Measurements from ENCODE around the gene ABLIM3.
"Not testable (repeated sequence)": the region's sequence is repeated elsewhere in the genome, so short reads cannot be mapped to it uniquely, and the experiment has no call there.

ABLIM3 gene

DNA sequence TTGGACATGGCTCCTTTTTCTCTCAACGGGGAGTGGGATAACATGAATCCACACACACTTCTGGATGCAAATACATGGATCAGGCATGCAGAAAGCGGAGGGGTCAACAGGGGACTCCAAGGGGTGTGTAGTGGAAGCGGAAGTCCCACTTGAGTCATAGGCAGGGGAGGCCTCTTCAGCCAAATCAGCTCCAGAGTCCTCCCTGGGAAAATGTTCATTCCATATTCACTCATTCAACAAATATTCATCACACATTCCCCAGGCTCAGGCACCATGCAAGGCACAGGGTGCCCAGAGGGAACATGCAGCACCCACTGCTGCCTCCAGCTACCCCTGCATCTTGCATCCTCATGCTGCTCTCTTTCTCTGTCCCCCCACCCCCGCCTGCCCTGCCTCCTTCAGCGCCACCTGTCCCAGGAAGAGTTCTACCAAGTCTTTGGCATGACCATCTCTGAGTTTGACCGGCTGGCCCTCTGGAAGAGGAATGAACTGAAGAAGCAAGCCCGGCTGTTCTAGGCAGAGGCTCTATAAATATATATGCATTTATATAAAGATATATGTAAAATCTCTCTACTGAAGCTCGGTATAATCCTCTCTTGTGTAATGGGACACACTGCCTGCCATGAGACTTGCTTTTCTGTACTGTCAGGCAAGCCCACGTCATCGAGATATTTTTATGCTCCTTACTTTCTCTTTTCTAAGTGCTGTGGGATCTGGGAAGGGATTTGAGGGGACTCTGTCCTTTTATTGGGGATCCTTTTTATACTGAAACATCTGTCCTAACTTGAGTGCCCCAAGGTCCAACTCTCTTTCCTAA, 116.8 kb downstream of the ABLIM3 start:
- peak; percentile 73 for DNase-seq (ENCODE audit: low spot score)

- no peak for DNase-seq (ENCODE audit: low spot score)
These were observed 119.5 kb downstream of the ABLIM3 start for GRCh38 chr5:149260761-149261160.

GRCh38 chr5:149261246-149261645, 120.0 kb downstream of the ABLIM3 start:
- DNase-seq (ENCODE audit: low spot score), result no peak

DNA sequence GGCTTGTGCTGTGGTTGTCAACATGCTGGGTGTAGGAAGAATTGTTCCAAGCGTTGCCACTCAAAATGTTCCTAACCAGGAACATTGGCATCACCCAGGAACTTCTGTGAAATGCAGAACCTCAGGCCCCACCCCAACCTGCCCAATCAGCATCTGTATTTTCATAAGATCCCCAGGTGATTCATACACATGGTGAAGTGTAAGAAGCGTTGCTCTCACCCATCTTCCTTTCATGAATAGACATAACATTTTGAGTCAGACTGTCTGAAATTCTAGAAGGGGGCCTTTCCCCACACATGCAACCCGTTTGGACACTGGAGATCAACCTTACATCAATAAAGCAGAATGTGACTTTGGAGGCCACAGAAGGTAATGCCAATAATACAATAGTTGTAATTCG, 121.0 kb downstream of the ABLIM3 start:
- no peak for DNase-seq (ENCODE audit: low spot score)

GRCh38 chr5:149264439-149265067, 123.3 kb downstream of the ABLIM3 start:
- no peak for DNase-seq (ENCODE audit: low spot score)

DNA sequence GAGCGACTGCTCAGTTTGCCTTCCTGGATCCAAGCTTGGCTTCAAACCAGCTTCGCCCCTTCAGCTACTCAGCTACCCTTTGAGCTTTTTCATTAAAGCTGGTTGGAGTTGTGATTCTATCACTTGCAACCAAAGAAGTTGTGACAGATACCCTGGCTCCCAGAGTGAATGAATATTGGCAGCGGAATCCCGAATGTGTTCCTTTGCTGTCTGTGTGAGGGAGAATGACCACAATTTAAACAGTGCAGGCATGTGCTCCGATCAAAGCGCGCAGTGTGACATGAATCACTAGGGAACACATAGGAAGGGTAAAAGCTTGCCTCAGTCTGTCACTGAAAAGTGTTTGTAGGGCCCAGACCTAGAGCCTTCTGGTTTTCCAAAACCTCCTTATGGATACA, 123.8 kb downstream of the ABLIM3 start:
- DNase-seq (ENCODE audit: low spot score), result no peak

GRCh38 chr5:149265597-149265996, 124.3 kb downstream of the ABLIM3 start:
- DNase-seq (ENCODE audit: low spot score), result peak; percentile 78

GRCh38 chr5:149267241-149267973, 126.1 kb downstream of the ABLIM3 start:
- DNase-seq (ENCODE audit: low spot score), result no peak

DNA sequence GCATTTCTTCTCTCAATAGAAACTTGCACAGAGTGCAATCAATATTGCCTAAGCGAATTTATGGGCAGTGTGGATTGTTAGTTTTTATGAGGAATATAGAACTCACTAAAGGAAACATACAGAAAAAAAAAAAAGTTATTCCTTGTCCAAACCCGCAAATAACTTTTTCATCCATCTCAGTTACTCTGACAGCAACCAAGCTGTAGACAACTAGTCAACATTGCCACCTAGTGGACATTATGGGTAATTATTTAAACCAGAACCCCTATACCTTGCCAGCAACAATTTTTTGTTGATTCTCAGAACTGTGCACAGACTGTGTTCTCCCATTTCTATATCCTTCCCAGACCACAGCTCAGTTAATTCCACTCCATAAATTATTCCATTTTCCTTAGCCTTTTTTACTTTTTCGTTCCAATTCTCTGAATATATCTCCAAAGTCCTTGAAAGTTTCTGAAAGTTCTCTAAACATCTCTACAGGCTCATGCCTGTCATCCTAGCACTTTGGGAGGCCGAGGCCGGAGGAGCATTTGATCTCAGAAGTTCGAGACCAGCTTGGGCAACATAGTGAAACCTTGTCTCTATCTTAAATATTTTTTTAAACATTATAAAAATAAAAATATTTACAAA, 127.8 kb downstream of the ABLIM3 start:
- peak; percentile 66 for DNase-seq (ENCODE audit: low spot score)

DNA sequence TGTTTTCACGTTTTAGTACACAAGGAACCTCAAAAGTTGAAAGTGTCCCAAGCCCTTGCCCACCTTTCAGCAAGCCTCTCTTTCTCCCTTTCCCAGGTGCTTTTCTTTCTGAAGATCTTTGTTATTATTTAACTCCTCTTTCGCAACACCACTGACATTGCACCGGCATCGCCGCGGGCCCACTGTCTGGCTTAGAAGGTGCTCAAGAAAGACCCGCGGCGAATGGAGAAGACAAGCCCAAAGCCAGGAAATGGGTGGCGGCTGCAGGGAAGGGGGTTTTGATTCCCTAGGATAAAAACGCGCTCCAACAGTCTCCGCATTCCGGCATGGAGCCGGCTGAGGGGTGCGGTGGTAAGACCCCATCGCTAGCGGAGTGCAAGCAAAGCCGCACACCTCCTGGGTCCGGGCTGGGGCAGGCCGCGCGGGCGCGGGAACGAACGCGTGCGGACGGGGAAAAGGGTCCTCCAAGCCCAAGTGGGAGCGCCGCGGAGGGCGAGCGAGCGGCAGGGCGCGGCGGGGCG, 130.0 kb downstream of the ABLIM3 start:
- DNase-seq (ENCODE audit: low spot score), result no peak

GRCh38 chr5:149271716-149272563, 130.6 kb downstream of the ABLIM3 start, which contains the start of gene AFAP1L1:
AFAP1L1 (plus strand) TSS chr5:149271859; CDS start chr5:149271969, 110 bp downstream.
- DNase-seq (ENCODE audit: low spot score), result peak; percentile 86

GRCh38 chr5:149272781-149273180, 131.5 kb downstream of the ABLIM3 start:
- DNase-seq (ENCODE audit: low spot score), result not testable (repeated sequence)

- DNase-seq (ENCODE audit: low spot score), result no peak
These were observed 131.9 kb downstream of the ABLIM3 start for GRCh38 chr5:149273237-149273636.

DNA sequence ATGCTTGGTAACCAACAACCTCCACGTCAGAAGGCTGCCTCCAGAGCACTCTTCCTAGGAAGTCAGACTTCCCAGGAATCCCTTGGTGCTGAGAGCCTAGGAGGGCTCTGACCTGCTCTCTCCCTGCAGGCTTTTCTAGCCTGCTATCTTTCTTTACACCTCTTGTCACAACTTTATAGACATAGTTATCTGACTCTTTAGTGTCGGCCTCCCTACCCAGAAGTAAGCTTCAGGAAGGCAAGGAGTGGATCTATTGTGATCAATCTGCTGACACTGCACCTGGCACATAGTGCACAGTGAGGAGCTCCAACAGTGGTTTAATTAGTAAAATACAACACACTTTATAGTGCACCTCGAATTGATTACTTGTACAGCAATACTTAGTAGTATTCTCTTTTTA, 132.7 kb downstream of the ABLIM3 start:
- no peak for DNase-seq (ENCODE audit: low spot score)

- DNase-seq (ENCODE audit: low spot score), result peak; percentile 47
These were observed 133.6 kb downstream of the ABLIM3 start for GRCh38 chr5:149274939-149275338.

DNA sequence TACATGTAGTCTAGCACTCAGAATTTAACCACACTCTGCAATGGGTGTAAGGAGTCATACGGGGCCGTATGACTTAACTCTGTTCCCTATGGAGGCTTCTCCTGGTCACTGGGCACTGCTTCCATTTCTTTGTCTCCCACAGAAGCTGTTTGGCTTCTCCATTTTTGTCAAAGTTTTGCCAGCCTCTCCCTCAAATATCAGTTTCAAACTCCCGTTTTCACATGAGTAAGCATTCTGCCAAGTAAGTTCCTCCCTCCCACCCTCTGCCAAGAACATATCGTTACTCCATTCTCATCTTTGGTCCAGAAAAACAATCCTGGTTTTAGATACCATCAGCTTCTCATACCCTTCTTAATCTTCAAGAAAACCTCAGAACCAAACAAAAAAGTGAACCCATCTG, 136.5 kb downstream of the ABLIM3 start:
- DNase-seq (ENCODE audit: low spot score), result no peak

GRCh38 chr5:149278451-149279210, 137.3 kb downstream of the ABLIM3 start:
- DNase-seq (ENCODE audit: low spot score), result no peak

- DNase-seq (ENCODE audit: low spot score), result no peak
These were observed 138.4 kb downstream of the ABLIM3 start for GRCh38 chr5:149279661-149280060.

- DNase-seq (ENCODE audit: low spot score), result no peak
These were observed 138.8 kb downstream of the ABLIM3 start for GRCh38 chr5:149280124-149280523.

DNA sequence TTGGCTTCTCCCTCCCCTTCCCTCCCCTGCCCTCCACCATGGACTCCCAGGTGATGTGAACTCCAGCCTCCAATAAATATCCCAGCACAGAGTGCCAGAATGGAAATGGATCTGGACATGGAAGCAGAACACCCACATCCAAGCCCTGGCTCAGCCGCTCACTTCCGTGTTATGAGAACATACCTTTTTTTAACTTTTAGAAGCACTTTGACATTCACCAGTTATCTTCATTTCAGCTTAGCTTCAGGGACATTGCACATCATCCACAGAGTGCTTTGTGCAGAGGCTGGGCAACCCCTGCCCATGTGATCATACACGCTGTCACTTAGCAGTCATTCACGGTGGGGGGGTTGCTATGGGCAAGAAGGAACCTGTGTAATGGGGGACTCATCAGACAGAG, 139.5 kb downstream of the ABLIM3 start:
- no peak for DNase-seq (ENCODE audit: low spot score)

All from AG20443 (cell line).